HG03565 (cell line): ENCODE results near the gene SLC2A2.
"Not testable (repeated sequence)": the region's sequence is repeated elsewhere in the genome, so short reads cannot be mapped to it uniquely, and the experiment has no call there.

ENCODE experiments used
- ATAC-seq: cut with Tn5 transposase; IDR thresholded peaks from one replicate; pipeline ENCODE4 v1.9.1; 2021; ENCODE audit warnings: mild to moderate bottlenecking, moderate library complexity; ENCODE audit not compliant: unreplicated experiment

Gene SLC2A2

GRCh38 chr3:170989100-170989648 is 37.3 kb downstream of the SLC2A2 start:
- no peak for ATAC-seq

DNA sequence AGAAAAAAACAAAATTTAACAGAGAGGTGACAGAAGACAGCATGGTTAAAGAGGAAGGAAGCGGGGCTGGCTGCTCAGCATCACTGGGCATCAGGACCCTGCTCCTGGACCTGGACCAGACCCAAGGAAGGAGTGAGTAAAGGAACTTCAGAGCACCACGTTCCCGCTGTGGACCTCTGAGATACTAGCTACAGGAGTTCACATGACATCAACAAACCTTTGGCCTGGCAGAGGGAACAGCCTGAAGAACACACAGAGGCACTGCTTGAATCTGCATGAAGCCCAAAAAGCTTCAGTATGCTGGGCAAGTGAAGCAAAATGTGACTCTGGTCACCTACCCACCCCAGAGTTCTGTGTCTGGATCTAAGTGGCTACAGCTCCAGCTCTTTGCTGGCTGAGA is 38.1 kb downstream of the SLC2A2 start:
- no peak for ATAC-seq

DNA sequence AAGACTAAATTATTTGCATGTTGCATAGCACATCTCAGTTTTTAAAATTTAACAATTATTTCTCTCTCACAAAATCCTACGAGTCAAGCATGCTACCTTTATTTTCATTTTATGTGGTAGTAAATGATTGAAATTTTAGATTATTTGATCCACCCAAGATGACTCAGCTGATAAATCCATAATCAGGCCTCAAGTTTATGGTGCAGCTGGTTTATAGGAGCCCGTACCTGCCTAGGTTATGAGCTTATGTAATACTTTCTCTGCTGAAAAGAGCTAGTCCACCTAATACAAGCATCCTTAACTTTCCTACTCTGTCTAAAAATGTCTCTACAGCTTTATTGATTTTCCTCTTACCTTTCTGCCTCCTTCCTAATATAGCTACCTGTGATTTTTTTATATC is 41.2 kb downstream of the SLC2A2 start:
- ATAC-seq, result no peak

GRCh38 chr3:170982733-170983132 is 43.8 kb downstream of the SLC2A2 start:
- ATAC-seq, result peak; percentile 85

DNA sequence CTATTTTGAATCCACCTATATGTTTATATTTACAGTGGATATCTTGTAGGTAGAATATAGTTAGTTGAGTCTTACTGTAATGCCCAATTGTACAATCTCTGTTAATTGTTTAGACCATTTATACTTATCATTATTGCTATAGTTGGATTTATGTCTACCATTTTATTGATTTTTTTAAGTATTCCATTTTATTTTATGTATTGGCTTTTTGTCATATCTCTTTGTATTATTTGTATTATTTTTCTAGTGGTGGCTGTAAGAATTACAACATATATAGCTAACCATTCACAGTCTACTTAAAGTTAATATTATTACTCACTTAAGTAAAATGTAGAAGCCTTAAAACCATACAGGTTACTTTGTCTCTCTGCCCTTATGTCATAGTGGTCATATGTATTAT is 46.1 kb downstream of the SLC2A2 start:
- no peak for ATAC-seq

DNA sequence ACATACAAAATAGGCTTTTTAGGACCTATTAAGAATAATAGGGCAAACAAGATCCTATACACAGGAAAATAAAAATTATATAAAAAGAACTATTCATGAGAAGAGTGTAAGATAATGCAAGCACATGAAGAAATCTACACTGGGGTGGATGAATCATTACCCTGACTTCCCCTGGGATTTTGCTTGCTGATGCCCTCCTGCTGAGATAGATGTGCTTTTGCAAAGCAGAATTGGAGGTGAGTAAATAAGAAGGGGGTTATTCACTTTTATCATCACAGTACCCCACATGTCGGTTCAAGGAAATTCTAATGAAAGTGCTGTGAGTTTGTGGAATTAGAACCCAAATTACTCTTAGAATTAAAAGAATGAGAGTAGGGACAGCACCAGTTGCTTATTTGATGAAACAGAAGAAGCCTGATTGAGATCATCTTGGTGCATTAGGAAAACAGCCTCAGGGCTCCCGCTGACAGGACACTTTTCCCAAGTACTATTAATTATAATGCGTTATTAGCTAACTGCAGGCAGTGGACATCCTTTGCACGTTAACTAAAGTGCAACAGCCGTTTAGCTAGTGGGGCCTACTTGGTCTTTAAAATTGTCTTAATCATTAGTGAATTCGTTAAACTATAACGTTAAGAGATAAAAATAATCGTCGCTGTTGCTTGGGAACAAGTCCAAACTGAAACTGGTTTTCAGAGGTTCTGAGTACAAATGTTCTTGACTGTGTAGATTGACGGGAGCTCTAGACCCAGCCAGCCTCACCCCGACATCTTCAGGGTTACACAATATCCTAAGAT is 48.4 kb downstream of the SLC2A2 start:
- no peak for ATAC-seq

DNA sequence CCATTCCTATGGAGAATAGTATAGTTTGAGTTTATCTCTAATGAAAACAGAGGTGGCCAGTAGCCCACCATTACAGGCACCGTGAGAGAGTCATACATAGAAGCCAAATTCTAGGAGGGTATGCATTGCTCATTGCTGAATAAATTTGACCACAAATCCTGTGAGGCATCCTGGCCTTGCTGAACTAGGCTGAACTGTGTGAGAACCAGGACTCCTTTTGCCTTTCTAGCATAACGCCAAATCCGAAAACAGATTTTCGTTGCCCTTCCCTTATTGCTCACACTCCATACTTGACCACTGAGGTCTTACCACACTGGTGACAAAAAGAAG is 50.4 kb downstream of the SLC2A2 start:
- ATAC-seq, result no peak

DNA sequence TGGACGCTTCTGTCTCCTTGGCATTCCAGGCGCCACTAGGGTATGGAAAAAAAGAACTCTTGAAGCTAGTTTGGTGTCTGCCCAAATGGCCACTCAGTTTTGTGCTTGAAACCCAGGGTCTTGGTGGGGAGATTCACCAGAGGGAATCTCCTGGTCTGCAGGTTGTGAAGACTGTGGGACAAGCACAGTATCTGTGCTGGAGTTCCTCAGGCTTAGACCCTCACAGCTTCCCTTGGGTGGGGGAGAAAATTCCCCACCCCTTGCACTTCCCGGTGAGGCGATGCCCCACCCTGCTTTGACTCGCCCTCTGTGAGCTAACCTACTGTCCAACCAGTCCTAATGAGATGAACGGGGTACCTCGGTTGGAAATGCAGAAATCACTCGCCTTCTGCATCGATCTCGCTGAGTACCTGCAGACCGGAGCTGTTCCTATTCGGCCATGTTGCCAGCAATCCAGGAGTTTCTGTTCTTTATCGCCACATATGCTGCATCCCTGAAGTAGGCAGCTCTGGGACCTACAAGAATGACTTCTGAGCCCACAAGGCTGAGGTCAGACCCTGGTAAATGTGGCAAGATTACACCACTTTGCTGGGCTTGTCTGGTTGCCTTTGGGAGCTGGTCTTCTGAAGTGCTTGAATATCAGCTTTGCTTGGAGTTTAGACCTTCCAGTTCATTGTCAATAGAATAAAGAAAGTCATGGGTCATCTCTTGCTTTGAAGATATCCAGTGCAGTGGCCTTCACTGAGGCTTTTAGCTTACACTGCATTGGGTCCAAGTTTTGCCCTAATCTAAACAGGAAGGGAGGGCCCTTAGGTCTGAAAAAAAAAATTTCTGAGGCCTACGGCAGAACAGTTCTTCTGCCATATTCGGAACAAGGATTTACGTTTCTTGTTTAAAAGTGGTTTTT is 51.0 kb downstream of the SLC2A2 start:
- ATAC-seq, result no peak

GRCh38 chr3:170974872-170975271 is 51.6 kb downstream of the SLC2A2 start:
- ATAC-seq, result no peak

DNA sequence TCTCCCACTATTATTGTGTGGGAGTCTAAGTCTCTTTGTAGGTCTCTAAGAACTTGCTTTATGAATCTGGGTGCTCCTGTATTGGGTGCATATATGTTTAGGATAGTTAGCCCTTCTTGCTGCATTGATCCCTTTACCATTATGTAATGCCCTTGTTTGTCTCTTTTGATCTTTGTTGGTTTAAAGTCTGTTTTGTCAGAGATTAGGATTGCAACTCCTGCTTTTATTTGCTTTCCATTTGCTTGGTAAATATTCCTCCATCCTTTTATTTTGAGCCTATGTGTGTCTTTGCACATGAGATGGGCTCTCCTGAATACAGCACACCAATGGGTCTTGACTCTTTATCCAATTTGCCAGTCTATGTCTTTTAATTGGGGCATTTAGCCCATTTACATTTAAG is 53.6 kb downstream of the SLC2A2 start:
- ATAC-seq, result not testable (repeated sequence)

DNA sequence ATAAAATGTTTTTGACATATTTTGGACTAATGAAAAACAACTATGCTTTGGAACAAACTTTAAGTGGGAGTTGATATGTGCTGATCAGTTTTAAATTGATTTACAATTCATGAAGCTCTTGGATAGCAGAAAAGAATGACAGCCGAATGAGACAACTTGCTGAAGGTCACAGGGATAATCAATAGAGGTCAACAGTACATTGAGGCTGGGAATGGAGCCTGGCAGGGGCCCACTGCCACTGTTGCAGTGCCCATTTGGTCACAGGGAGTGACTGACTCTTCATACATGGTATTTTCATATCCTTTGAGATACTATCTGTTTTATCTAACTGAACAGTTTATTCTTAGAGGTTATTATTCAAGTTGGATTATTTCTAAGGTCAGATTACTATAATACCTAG is 59.4 kb downstream of the SLC2A2 start:
- ATAC-seq, result no peak

GRCh38 chr3:170966495-170966894 is 60.0 kb downstream of the SLC2A2 start:
- no peak for ATAC-seq

GRCh38 chr3:170962411-170962810 is 64.1 kb downstream of the SLC2A2 start:
- no peak for ATAC-seq

GRCh38 chr3:170961616-170962400 is 64.7 kb downstream of the SLC2A2 start:
- ATAC-seq, result no peak

GRCh38 chr3:170959457-170959856 is 67.1 kb downstream of the SLC2A2 start:
- ATAC-seq, result no peak

DNA sequence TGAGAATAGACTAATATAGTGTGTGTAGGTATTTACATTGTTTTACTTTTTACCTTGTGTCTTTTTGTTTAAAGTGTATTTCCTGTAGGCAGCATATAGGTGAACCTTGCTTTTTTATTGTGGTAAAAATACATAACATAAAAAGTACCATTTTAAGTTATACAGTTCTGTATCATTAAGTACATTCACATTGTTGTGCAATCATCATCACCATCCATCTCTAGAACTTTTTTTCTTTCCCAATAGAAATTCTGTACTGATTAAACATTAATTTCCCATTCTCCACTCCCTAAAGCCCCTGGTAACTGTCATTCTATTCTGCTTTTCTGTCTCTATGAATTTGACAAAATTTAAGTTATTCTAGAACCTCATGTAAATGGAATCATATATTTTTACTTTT is 69.9 kb downstream of the SLC2A2 start:
- ATAC-seq, result no peak

DNA sequence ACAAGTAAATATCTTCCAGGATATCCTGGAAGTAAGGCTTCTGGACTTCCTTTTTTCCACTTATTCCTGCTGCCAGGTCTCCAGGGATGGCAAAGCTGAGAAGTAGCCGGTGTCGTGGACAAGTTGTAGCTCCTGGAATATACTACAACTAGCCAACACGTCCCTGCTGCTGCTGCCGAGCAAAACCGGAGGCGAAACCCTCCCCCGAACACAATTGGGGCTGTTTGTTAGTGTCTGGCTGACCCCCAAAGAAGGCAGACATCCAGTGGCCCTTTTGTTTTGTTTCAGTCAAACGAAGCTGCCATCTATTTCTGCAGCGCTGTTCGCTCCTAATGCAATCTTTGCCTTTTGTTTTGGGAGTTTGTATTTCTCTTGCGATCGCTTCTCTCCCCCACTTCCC is 72.8 kb downstream of the SLC2A2 start:
- no peak for ATAC-seq

- ATAC-seq, result no peak
These were observed 73.3 kb downstream of the SLC2A2 start for GRCh38 chr3:170953229-170953628.

DNA sequence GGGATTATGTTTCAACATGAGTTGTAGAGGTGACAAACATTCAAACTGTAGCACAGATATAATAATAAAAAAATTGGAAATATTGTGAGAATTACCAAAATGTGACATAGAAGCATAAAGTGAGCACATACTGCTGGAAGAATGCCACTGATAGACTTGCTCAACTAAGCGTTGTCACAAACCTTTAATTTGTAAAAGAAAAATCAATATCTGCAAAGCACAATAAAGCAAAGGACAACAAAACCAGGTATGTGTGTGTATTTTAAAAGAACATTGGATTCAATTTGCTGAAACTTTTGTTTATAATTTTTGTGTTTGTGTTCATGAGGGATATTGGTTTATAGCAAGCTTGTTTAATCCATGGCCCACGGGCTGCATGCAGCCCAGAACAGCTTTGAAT is 77.3 kb downstream of the SLC2A2 start:
- no peak for ATAC-seq

DNA sequence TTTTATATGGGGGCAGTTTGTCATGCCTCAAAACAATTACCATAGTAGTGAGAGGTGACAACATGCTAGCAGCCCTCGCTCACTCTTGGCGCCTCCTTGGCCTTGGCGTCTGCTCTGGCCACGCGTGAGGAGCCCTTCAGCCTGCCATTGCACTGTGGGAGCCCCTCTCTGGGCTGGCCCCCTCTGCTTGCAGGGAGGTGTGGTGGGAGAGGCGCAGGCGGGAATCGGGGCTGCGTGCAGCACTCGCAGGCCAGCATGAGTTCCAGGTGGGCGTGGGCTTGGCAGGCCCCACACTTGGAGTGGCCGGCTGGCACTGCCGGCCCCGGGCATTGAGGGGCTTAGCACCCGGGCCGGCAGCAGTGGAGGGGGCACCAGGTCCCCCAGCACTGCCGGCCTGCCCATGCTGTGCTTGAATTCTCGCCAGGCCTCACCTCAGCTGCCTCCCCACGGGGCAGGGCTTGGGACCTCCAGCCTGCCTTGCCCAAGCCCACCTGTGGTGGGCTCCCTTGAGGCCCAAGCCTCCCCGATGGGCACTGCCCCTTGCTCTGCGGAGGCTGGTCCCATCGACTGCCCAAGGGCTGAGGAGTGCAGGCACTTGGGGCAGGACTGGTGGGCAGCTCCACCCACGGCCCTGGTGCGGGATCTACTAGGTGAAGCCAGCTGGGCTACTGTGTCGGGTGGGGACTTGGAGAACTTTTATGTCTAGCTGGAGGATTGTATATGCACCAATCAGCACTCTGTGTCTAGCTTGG is 79.3 kb downstream of the SLC2A2 start:
- ATAC-seq, result no peak
